Diencephalon (tissue), 1 donor: ENCODE measurements around the gene MCAM. TPM values are rescaled to one million over a fixed set of nuclear protein-coding genes. Genes with fewer than 3 reads are reported as not detected.

ENCODE experiments used
- small RNA-seq: library from RNA; depleted of rRNA; stranded (forward); fragments of <200 nt; gene quantifications from one replicate; pipeline ENCODE3, GENCODE V24; 2014
- total RNA-seq: library from RNA; depleted of rRNA; stranded (reverse); fragments of >200 nt; gene quantifications from one replicate; pipeline ENCODE4 v1.2.3, GENCODE V29; 2014

Gene MCAM
- 21.0 TPM for total RNA-seq

DNA sequence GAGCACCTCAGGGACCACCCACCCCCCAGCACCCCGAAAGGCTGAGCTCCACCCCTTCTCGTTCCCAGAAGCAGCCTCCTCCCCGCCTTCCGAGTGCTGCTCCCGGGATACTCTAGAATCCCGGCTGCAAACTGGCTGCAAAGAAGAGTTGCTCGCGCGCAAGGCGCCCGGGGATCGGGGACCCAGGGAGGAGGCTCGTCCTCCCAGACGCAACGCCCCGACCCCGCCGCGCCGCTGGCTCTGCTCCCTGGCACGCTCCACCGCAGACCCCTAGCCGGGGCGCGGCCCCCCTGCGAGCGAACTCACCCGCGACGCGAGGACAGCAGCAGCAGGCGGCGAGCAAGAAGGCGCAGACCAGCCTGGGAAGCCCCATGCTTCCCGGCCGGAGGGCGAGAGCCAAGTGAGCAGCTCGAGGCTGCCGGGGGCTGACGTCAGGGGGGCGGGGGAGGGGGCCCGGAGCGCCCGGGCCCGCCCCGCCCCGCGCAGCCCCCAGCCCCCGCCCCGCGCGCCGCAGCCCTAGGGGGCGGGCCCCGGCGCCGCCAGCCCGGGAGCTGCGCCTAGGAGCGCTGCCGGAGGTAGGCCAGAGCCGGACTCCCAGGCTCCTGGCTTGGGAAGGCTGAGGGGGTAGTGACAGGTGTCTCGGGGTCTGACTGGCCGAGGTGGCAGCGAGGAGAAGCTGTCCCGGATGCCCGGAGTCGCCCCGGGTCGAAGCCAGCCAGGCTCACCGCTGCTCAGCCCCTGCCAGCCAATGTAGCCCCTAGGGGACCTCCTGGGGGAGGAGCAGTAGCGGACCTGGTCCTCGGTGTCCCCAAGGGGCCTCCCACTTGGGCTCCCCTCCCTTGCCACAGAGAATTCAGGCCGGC lies at the start of gene MCAM:
Gene MCAM, minus strand, starts transcription at position 402 of the 863 bp plus-strand sequence. Its CDS starts 29 bp downstream, at position 373.

GRCh38 chr11:119346605-119347004 lies 29.7 kb upstream of the MCAM start, which contains the start of gene MFRP:
MFRP (minus strand) TSS chr11:119346705; CDS start chr11:119346513, 192 bp downstream.

DNA sequence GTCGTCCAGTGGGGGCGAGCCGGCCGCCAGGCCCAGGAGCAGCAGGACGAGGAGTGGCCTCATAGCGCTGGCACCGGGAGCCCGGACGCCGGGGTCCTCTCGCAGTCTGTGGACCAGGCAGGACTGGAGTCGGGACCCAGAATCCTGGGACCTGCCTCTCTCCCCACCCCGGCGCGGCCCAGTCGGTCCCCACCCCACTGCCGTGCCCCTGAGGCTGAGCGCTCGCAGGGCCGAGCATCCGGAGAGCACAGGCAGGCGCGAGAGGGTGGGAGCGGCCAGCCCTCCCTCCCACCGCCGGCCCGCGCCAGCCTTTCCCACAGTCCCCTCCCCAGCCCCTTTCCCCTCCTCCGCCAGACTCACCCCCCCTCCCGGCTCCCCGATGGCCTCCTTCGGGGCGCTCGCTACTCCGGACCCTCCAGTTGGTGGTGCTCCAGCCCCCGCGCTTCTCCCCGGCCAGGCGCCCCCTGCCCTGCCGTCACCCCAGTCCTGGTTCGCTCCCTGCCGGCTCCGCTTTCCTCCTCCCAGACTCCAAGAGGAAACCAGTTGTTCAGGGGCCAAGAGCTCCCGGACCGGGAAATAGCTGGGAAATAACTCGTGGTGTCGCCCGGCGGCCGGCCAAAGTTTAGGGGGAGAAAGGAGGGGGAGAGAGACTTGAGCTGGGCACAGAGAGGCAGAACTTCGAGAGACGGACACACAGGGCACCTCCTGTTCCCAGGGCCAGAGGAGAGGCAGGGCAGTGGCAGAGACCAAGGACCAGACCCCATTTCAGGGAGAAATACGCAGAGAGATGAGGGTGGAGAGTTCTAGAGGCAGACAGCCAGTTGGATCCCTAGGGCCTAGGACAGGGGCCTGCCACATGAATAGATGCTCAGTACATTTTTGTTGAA lies 23.6 kb upstream of the MCAM start, which contains the start of gene C1QTNF5:
Gene C1QTNF5, minus strand, starts transcription at position 549 of the 887 bp plus-strand sequence. Its CDS starts 486 bp downstream, at position 63.

GRCh38 chr11:119334174-119334930 lies 17.4 kb upstream of the MCAM start, which contains the start of gene RNF26:
RNF26 (plus strand) TSS chr11:119334527; CDS start chr11:119335123, 596 bp downstream.

Small RNA genes within 50 kb of the gene (small RNA-seq; reads per million reads assigned to genes)
- gene RF01225: not detected
- gene RNU6-262P: not detected

Other genes starting within 250 kb of the MCAM start
- gene VPS11, start 249.3 kb downstream of the MCAM start, total RNA-seq: 28.1 TPM
- gene HMBS, start 232.2 kb downstream of the MCAM start, total RNA-seq: 6.7 TPM
- gene DPAGT1, start 215.3 kb downstream of the MCAM start, total RNA-seq: 11.3 TPM
- gene C2CD2L, start 209.8 kb downstream of the MCAM start, total RNA-seq: 15.5 TPM
- 25.8 TPM for gene HINFP, start 195.6 kb downstream of the MCAM start, total RNA-seq
- gene ABCG4, start 168.1 kb downstream of the MCAM start, total RNA-seq: 9.0 TPM
- 5.5 TPM for gene NLRX1, start 148.4 kb downstream of the MCAM start, total RNA-seq
- gene NHERF4, start 131.7 kb downstream of the MCAM start, total RNA-seq: not detected
- gene CBL, start 110.8 kb downstream of the MCAM start, total RNA-seq: 24.7 TPM
- gene RNF26, start 17.4 kb upstream of the MCAM start, total RNA-seq: 3.7 TPM
- gene C1QTNF5, start 23.8 kb upstream of the MCAM start, total RNA-seq: 6.0 TPM
- gene MFRP, start 29.6 kb upstream of the MCAM start, total RNA-seq: 0.23 TPM
- gene USP2, start 64.6 kb upstream of the MCAM start, total RNA-seq: 2.5 TPM
- gene THY1, start 106.0 kb upstream of the MCAM start, total RNA-seq: 60.9 TPM